ENCODE data around the gene IGSF9B.

IGSF9B gene

DNA sequence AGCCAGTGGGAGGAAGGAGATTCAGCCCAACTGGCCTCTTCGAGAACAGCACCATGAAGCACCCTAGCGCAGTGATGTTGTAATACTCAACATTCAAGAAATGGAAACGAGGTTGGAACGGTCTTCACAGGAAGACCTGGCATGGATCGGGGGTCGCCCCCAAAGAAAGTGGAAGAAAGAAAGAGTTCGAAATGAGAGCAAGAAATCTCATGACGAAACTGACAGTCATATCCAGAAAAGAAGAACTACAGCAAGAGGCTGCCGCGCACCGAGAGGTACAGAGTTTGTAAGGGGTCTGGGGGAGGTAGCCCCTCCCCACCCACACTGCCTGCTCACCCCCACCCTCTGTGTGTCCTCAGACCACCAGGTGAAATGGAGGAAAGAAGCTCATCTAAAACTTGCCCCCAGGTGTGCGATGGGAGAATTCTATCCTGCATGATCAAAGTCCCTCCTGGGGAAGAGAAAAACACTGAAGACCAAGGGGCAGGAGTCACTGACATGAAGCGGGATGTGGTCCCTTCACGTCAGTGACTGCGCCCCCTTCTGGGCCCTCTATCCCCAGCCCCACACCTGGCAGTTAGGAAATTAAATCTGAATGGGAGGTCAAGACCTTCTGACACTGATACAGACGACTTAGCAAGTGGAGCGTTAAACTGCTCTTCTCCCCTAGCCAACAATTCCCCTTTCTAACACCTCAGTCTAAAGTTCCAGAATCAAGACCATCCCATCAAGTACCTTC is 58.6 kb downstream of the IGSF9B start:
- DNase-seq, result no peak

DNA sequence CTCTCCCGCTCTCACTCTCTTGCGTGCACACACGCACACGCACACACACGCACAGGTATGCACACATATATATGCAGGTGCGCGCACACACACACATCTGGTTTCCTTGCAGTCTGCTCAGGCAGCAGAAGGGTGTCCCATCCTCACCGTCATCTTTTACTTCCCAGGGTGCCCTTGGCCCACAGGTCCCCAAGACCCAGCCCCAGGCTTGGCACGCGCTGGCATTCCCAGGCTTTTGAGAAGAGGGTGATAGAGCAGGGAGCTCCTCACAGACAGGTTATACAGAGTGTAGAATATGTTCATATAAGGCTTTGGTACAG is 59.5 kb downstream of the IGSF9B start:
- DNase-seq, result no peak

DNA sequence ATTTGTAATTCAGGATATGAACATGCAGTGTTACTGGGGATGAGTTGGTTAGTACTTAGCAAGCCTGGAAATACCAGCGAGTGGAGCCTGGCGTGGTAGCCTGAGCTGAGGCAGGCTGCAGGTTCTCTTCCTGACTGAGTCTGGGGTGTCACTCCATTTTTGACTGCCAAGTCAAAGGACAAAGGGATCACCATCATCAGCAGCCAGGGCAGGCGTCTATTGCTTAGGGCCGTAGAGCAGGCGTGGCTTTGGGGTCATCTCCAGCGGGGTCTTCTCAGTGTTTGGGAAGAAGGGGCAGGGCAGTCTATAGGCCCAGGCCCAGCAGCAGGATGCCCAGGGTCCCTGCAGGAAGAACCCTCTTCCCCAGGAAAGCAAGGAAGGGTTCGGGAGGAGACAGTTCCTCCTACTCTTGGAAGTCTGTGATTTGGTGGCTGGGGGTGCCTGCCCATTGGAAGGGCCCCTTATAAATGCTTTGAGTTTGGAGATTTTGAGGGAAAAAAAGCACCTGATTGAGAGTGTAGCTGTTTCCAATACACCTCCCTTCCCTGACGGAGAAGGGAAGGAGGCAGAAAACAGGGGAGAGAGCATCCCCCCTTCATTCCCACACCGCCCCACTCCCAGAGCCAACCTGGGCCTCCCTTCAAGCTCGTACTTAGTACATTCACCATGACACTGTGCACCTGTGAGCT is 60.0 kb downstream of the IGSF9B start:
- DNase-seq, result peak; percentile 2

GRCh38 chr11:133896028-133896427 is 60.7 kb downstream of the IGSF9B start:
- DNase-seq, result no peak

- DNase-seq, result no peak
These were observed 61.2 kb downstream of the IGSF9B start for GRCh38 chr11:133895551-133895950.

- DNase-seq, result no peak
These were observed 61.7 kb downstream of the IGSF9B start for GRCh38 chr11:133895061-133895479.

- DNase-seq, result no peak
These were observed 63.4 kb downstream of the IGSF9B start for GRCh38 chr11:133893381-133893780.

- no peak for DNase-seq
These were observed 64.0 kb downstream of the IGSF9B start for GRCh38 chr11:133892584-133893380.

DNA sequence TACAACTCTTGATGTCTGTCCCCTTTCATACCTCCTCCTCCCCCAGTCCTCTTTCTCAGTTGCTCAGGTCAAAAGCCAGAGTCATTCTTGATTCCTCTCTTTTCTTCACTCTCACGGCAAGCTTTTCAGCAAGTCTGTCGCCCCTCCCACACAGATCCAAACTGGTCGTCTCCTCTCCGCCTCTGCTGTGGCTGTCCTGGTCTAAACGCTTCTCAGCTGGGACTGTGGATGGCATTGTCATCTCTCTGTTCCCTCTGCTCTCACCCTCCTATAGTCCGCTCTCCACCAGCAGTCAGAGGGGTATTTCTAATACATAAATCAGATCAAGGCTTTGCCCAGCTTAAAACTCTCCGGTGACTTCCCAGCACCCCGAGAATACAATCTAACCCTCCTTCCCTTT is 64.6 kb downstream of the IGSF9B start:
- DNase-seq, result no peak

DNA sequence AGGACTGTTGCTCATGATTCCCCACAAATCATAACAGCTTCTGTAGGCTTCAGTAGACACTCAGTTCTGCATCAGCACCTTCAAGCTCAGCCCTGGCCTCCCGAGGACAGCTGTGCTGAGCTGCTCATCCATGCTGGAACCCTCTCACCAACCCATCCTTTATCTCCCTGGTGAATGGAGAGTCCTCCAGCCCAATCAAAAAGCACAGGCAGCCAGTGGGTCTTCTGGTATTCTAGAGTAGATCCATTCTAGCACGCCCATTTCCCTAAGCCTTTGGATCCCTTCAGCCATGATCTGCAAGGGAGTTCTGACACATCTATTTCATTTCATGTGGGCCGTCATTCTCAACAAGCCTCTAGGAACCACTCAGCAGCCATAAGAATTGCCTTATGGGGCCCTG is 66.9 kb downstream of the IGSF9B start:
- DNase-seq, result no peak

- DNase-seq, result no peak
These were observed 67.6 kb downstream of the IGSF9B start for GRCh38 chr11:133889188-133889587.

DNA sequence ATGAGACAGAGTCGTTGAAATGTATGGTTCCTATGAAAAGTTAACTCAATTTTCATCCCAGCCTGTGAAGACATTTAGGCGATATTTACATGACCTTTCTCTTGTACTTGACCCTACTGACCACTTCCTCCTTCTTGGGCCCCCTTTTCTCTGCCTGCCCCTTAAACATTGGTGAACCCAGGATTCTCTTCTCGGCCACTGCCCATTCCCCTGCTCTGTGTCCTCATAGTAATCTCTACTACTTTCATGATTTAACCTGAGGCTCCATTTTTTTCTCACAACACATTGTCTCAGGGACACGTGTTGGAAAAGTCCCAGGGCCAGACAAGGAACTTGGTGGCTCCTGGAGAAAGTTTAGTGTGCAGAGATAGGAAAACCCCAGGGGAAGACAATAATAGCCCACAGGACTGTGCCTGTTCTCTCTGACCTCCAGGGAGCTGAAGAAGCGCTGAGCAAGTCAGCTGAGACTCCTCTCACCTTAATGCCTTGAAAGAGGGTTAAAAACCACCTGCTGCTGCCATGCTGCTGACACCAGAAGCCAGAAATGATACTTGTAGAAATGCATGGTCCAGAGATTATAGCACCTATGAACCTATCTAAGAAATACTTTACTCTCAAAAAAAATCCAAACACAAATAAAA is 69.0 kb downstream of the IGSF9B start:
- no peak for DNase-seq

DNA sequence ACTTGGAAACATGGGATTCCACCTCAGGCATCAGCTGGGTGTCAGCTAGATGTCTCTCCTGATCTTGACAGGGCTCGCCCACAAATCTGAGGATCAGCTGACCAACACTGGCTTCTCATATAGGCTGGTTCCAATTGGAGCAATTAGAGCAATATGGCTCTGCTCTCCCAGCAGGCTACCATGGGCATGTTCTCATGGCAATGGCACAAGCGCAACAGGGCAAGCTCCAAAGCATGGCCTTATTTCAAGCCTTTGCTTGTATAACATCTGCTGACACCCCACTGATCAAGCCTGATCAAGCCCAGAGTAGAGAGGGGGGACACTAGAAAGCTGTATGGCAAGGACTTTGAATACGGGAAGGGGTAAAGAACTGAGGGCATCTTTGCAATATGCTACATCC is 70.7 kb downstream of the IGSF9B start:
- DNase-seq, result no peak

GRCh38 chr11:133872160-133872559 is 84.6 kb downstream of the IGSF9B start:
- no peak for DNase-seq

- DNase-seq, result no peak
These were observed 89.3 kb downstream of the IGSF9B start for GRCh38 chr11:133867456-133867855.

- no peak for DNase-seq
These were observed 91.3 kb downstream of the IGSF9B start for GRCh38 chr11:133865466-133865865.

GRCh38 chr11:133864756-133865155 is 92.0 kb downstream of the IGSF9B start:
- DNase-seq, result no peak

GRCh38 chr11:133860151-133860550 is 96.6 kb downstream of the IGSF9B start:
- no peak for DNase-seq

Data from activated naive CD4-positive, alpha-beta T cell treated with anti-CD3 and anti-CD28 coated beads, Interleukin-2, amount 50 U/mL, for 16 hours (primary cell).